Measurements from ENCODE around the gene KCNN2.

GRCh38 chr5:114504560-114504959 is 142.7 kb downstream of the KCNN2 start:
- no peak for TF ChIP-seq CTCF (IDR thresholded peaks at IDR 0.05)
- TF ChIP-seq POLR2A (IDR thresholded peaks at IDR 0.05): no peak

Measured in tibial nerve (tissue), 3 donors.